Sigmoid colon (tissue), 7 donors: Measurements from ENCODE around the gene UCMA. TPM values are rescaled to one million over a fixed set of nuclear protein-coding genes. Genes with fewer than 3 reads are reported as not detected.
A peak's percentile ranks its signal among the peaks of the same experiment; 100 is the strongest.

Experiments used
- DNase-seq: peaks from one replicate; pipeline ENCODE4 v3.0.0-alpha.2; 2019
- H3K27ac ChIP-seq, 4 donors: fragments of 200-600 bp; sonication (generic); one replicate each; pipeline ENCODE4 v1.5.1; 2016 to 2019; ENCODE audit warnings: mild to moderate bottlenecking in 1 of 4
- H3K27me3 ChIP-seq, 3 donors: fragments of 200-600 bp; sonication (generic); one replicate each; pipeline ENCODE4 v1.5.1; 2019; ENCODE audit warnings: mild to moderate bottlenecking in 1 of 3
- H3K36me3 ChIP-seq, 4 donors: fragments of 200-600 bp; sonication (generic); one replicate each; pipeline ENCODE4 v1.5.1; 2016 to 2019
- H3K4me1 ChIP-seq, 4 donors: fragments of 200-600 bp; sonication (generic); one replicate each; pipeline ENCODE4 v1.5.1; 2017 to 2019
- H3K4me3 ChIP-seq, 4 donors: fragments of 200-600 bp; sonication (generic); one replicate each; pipeline ENCODE4 v1.5.1; 2017 to 2019; ENCODE audit warnings: mild to moderate bottlenecking in 2 of 4, moderate library complexity in 1 of 4
- H3K9me3 ChIP-seq, 4 donors: fragments of 200-600 bp in 3 of 4; sonication (generic) in 3 of 4; one replicate each; pipeline versions ENCODE4 v1.5.1 to v1.6.1; 2013 to 2019
- CTCF ChIP-seq, 4 experiments: fragments of 450-650 bp in 3 of 4; fragments of 200-600 bp in 1 of 4; IDR thresholded peaks; one replicate each; pipeline ENCODE4 v1.5.1; 2016 to 2019; ENCODE audit warnings: antibody characterized with exemption in 4 of 4, mild to moderate bottlenecking in 3 of 4, moderate library complexity in 2 of 4
- EP300 ChIP-seq, 4 donors: sonication (generic); formaldehyde crosslinking; IDR thresholded peaks; one replicate each; pipeline ENCODE4 v1.6.1; 2017; ENCODE audit warnings: antibody characterized with exemption in 4 of 4
- POLR2A ChIP-seq, 2 donors: fragments of 450-650 bp; IDR thresholded peaks; one replicate each; pipeline ENCODE4 v1.6.1; 2016; ENCODE audit warnings: antibody characterized with exemption in 2 of 2, mild to moderate bottlenecking in 2 of 2, moderate library complexity in 2 of 2
- POLR2AphosphoS5 ChIP-seq, 4 donors: sonication (generic); formaldehyde crosslinking; IDR thresholded peaks; one replicate each; pipeline ENCODE4 v1.6.1; 2017; ENCODE audit warnings: antibody characterized with exemption in 4 of 4
- WGBS, 2 donors: extraction: QIAGEN DNeasy Blood & Tissue Kit; methylation state at CpG; one replicate each; pipeline ENCODE4 v1.1.7; 2013; 5-methylcytosine and 5-hydroxymethylcytosine counted together
- intact Hi-C: fragments of 100-400 bp; cut with DNase I; formaldehyde crosslinking; loops from one replicate; pipeline ENCODE4 v1.15.1; 2023
- polyA plus RNA-seq, 3 donors: library from polyadenylated mRNA; stranded (reverse); fragments of 200-250 nt; gene quantifications; one replicate each; pipeline ENCODE4 v1.2.3, GENCODE V29; 2013
- total RNA-seq, 4 donors: library from RNA; depleted of rRNA; stranded (reverse); fragments of >200 nt; gene quantifications; one replicate each; pipeline ENCODE4 v1.1.0, GENCODE V29; 2016
- donor health status: healthy with polysubstance abuse.
- donor health status: Bipolar disorder and iron deficiency.
- donor health status: healthy.

The UCMA gene
- total and polyA plus RNA-seq, 7 donors: not detected

- Histone ChIP-seq H3K36me3 (no peaks in the 10 kb centered on the region), H3K27me3 (no peaks in the 10 kb centered on the region), H3K4me1 (peaks cover 0 to under 1% (median 0%) of the 10 kb centered on the region in 4 donors), H3K4me3 (no peak overlapping the region), H3K9me3 (no peaks in the 10 kb centered on the region), H3K27ac (no peak overlapping the region)
- DNase-seq: no peak
- intact Hi-C loops: no loop called here
- TF ChIP-seq EP300 (IDR thresholded peaks at IDR 0.05) (no peak), CTCF (IDR thresholded peaks at IDR 0.05) (no peak), POLR2A (IDR thresholded peaks at IDR 0.05) (no peak), POLR2AphosphoS5 (IDR thresholded peaks at IDR 0.05) (no peak)
- 85 to 93% methylated on average over 3 of the region's 3 CpGs for WGBS, 2 donors
Measured at GRCh38 chr10:13190816-13191215, 43.4 kb downstream of the UCMA start.

GRCh38 chr10:13189961-13190360 is 44.2 kb downstream of the UCMA start:
- WGBS, 2 donors: 79 to 89% methylated on average over 4 of the region's 4 CpGs
- Histone ChIP-seq H3K27ac (no peak overlapping the region), H3K9me3 (no peaks in the 10 kb centered on the region), H3K4me3 (no peak overlapping the region), H3K4me1 (peaks cover 0 to 9% (median 2%) of the 10 kb centered on the region in 4 donors), H3K36me3 (no peaks in the 10 kb centered on the region), H3K27me3 (no peaks in the 10 kb centered on the region)
- TF ChIP-seq POLR2A (IDR thresholded peaks at IDR 0.05) (no peak), CTCF (IDR thresholded peaks at IDR 0.05) (no peak), POLR2AphosphoS5 (IDR thresholded peaks at IDR 0.05) (no peak), EP300 (IDR thresholded peaks at IDR 0.05) (no peak)
- no peak for DNase-seq
- intact Hi-C loops: no loop called here

- H3K27ac ChIP-seq: no peak overlapping the region
- intact Hi-C loops: no loop called here
- 96 to 98% methylated on average over 10 of the region's 10 CpGs for WGBS, 2 donors
- peaks cover 0 to 16% (median 4%) of the 10 kb centered on the region in 4 donors for H3K4me1 ChIP-seq
- no peaks in the 10 kb centered on the region for H3K9me3 ChIP-seq
- no peak overlapping the region for H3K4me3 ChIP-seq
- H3K27me3 ChIP-seq: no peaks in the 10 kb centered on the region
- no peak for DNase-seq
- H3K36me3 ChIP-seq: no peaks in the 10 kb centered on the region
- peak in 1 of 4 donors; percentile 21 for TF ChIP-seq EP300 (IDR thresholded peaks at IDR 0.05)
- TF ChIP-seq POLR2AphosphoS5 (IDR thresholded peaks at IDR 0.05): no peak
- no peak for TF ChIP-seq POLR2A (IDR thresholded peaks at IDR 0.05)
Measured at GRCh38 chr10:13188593-13188992, 45.6 kb downstream of the UCMA start.

- TF ChIP-seq POLR2AphosphoS5 (IDR thresholded peaks at IDR 0.05) (no peak), EP300 (IDR thresholded peaks at IDR 0.05) (no peak)
- Histone ChIP-seq H3K4me1 (peaks cover 0 to 16% (median 4%) of the 10 kb centered on the region in 4 donors), H3K27ac (no peak overlapping the region), H3K27me3 (no peaks in the 10 kb centered on the region), H3K4me3 (no peak overlapping the region), H3K36me3 (no peaks in the 10 kb centered on the region), H3K9me3 (no peaks in the 10 kb centered on the region)
- WGBS, 2 donors: 97% methylated on average over 3 of the region's 3 CpGs
- DNase-seq: no peak
- intact Hi-C loops: no loop called here
Measured at GRCh38 chr10:13187135-13187534, 47.0 kb downstream of the UCMA start.

GRCh38 chr10:13184730-13185514 is 49.3 kb downstream of the UCMA start:
- WGBS, 2 donors: 94 to 97% methylated on average over 5 of the region's 5 CpGs
- Histone ChIP-seq H3K4me3 (no peak overlapping the region), H3K4me1 (peaks cover 0 to 16% (median 4%) of the 10 kb centered on the region in 4 donors), H3K9me3 (no peaks in the 10 kb centered on the region), H3K27me3 (no peaks in the 10 kb centered on the region), H3K36me3 (no peaks in the 10 kb centered on the region), H3K27ac (peak overlapping the region in 1 of 4 donors; percentile 61)
- TF ChIP-seq EP300 (IDR thresholded peaks at IDR 0.05) (no peak), POLR2AphosphoS5 (IDR thresholded peaks at IDR 0.05) (peak in 1 of 4 donors; percentile 2)
- DNase-seq: peak; percentile 69
- intact Hi-C loops: no loop called here

GRCh38 chr10:13184276-13184675 is 49.9 kb downstream of the UCMA start:
- peaks cover 0 to 16% (median 4%) of the 10 kb centered on the region in 4 donors for H3K4me1 ChIP-seq
- H3K36me3 ChIP-seq: no peaks in the 10 kb centered on the region
- peak overlapping the region in 1 of 4 donors; percentile 61 for H3K27ac ChIP-seq
- intact Hi-C loops: no loop called here
- no peak overlapping the region for H3K4me3 ChIP-seq
- no peak for TF ChIP-seq EP300 (IDR thresholded peaks at IDR 0.05)
- WGBS, 2 donors: 82 to 87% methylated on average over 2 of the region's 2 CpGs
- no peaks in the 10 kb centered on the region for H3K27me3 ChIP-seq
- DNase-seq: no peak
- H3K9me3 ChIP-seq: no peaks in the 10 kb centered on the region
